T-helper 1 cell (primary cell): ENCODE measurements around the gene FFAR2.
"Not testable (repeated sequence)": the region's sequence is repeated elsewhere in the genome, so short reads cannot be mapped to it uniquely, and the experiment has no call there.

Source experiments
- DNase-seq, 5 donors: peaks; one replicate each; pipeline ENCODE4 v3.0.0-alpha.2; 2012 to 2020
- total RNA-seq, 4 donors: gene quantifications; one replicate each; lab custom pipeline; 2026; lab: John Stamatoyannopoulos, UW

FFAR2 gene
- total RNA-seq: 0 to 0.12 (median 0) reads per million in 4 donors

- DNase-seq: no peak
Observed at GRCh38 chr19:35447606-35448469, at the start of gene FFAR2. TSS of gene FFAR2 (plus strand) at chr19:35448257. CDS start at chr19:35449715, 1,458 bp downstream.

DNA sequence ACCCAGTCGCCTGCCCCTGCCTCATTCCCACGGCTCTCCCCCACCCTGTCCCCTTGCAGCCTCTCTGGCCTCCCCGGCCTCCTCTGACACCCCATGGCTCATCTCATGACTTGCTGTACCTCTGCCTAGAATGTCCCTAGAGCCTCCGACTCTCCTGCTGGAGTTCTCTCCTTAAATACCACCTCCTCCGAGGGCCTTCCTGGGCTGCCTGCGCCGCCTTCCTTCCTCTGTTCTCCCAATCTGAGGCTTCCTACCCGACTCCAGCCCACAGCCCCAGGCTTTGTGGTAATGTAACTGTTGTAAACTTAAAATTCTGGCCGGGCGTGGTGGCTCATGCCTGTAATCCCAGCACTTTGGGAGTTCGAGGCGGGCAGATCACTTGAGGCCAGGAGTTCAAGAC is 49.5 kb upstream of the FFAR2 start:
- no peak for DNase-seq

DNA sequence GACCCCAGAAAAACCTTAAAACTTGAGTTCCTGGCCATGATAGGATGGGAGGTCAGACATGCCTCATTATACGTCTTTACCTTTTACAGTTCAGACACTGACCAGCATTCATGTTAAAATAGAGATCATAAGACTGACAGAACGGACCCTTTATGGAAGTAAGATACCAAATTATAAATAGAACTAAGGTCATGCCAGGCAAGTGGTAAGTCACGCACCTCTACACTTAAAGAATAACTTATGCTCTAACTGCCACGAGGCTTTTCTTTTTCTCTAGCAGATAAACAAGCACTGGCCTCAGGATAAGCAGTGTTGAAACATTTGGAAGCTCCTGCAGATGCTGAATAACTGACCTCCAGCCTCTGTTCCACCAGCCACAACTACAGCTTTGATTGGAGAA is 48.8 kb upstream of the FFAR2 start:
- DNase-seq: no peak

- DNase-seq: no peak
Observed at GRCh38 chr19:35399948-35400772, 47.9 kb upstream of the FFAR2 start.

GRCh38 chr19:35400773-35401100 is 47.3 kb upstream of the FFAR2 start:
- DNase-seq: no peak

- DNase-seq: not testable (repeated sequence)
Observed at GRCh38 chr19:35401416-35401815, 46.6 kb upstream of the FFAR2 start.

DNA sequence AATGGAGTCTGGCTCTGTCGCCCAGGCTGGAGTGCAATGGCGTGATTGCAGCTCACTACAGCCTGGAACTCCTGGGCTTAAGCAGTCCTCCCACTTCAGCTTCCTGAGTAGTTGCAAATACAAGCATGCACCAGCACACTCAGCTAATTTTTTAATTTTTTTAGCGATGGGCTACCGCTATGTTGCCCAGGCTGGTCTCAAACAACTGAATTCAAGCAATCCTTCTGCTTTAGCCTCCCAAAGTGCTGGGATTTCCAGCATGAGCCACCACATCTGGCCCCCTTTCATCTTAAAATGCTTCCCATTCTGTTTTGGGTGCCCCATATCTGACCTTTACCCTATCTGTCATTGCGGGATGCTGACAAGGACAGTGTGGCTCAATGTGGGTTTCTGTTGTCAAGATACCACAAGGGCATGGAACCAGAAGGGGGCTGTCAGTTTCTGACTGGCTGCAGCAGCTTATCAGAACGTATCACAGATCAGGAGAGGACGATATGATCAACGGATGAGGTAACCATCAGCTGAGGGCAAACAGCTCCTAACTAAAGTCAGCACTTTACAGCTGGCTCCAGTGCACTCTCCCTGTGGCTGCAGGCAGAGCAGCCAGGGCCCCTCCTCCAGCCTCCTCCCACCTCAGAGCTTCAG is 44.8 kb upstream of the FFAR2 start:
- DNase-seq: no peak

- peak in 1 of 5 donors; percentile 43 for DNase-seq
Observed at GRCh38 chr19:35404879-35405622, 43.0 kb upstream of the FFAR2 start.

- no peak for DNase-seq
Observed at GRCh38 chr19:35407619-35408018, 40.4 kb upstream of the FFAR2 start.

DNA sequence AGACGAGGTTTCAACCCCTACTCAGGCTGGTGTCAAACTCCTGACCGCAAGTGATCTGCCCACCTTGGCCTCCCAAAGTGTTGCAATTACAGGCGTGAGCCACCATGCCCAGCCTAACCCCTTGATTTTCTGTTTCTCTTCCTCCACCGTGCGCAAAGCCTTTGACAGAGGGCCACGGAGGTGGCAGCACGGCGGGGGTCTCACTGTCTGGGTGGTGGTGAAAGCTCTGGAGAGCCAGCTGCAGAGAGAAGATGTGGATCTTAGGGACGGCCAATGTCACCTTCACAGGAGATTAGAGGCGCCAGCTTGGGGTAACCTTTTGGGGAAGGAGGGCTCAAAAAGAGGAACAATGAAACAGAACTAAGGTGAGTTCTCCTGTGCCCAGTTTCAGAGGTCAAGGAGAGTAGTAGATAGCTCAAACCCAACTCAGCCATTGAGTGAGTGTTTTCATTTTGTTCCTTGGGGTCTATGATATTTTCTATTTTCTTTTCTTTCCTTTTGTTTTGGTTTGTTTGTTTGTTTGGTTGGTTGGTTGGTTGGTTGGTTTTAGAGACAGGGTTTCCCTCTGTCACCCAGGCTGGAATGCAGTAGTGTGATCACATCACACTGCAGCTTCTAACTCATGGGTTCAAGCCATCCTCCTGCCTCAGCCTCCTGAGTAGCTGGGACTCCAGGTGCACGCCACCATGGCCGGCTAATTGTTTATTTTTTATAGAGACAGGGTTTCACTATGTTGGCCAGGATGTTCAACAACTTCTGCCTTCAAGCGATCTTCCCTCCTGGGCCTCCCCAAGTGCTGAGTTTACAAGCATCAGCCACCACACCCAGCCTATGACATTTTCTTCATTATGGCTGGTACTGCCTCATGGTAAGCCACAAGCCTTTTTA is 39.5 kb upstream of the FFAR2 start:
- no peak for DNase-seq

DNA sequence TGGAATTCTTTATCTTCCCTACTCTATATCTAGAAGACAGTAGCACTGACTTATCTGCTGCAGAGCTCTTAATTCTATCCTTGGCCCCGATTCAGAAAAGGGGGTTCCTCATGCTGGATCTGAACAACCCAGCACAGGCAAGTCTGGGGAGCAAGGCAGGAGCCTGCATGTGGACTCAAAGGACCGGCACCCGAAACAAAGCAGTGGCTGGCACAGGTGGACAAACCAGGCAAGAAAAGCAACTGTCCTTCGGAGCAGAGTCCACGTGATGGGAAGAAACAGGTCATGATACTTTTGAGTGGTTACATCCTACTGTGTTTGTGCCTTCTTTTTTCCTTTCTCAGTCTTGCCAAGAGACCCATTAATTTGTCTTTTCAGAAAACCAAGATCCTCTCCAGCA is 38.9 kb upstream of the FFAR2 start:
- DNase-seq: no peak

- DNase-seq: no peak
Observed at GRCh38 chr19:35410487-35410886, 37.6 kb upstream of the FFAR2 start.

DNA sequence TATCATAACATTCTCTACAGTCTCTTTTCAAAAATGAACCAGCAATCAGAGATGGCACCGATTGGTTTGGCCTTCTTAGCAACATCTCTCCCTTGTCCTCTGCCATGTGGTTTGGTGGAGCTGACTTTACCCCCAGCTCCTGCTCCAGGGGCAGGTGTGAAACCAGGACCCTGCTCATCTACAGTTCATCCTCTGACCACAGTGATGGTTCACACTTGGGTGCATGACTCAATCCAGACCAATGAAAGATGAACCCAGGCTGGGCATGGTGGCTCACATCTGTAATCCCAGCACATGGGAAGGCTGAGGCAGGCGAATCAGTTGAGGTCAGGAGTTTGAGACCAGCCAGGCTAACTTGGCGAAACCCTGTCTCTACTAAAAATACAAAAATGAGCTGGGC is 33.6 kb upstream of the FFAR2 start:
- no peak for DNase-seq

GRCh38 chr19:35416331-35416730 is 31.7 kb upstream of the FFAR2 start:
- no peak for DNase-seq

DNA sequence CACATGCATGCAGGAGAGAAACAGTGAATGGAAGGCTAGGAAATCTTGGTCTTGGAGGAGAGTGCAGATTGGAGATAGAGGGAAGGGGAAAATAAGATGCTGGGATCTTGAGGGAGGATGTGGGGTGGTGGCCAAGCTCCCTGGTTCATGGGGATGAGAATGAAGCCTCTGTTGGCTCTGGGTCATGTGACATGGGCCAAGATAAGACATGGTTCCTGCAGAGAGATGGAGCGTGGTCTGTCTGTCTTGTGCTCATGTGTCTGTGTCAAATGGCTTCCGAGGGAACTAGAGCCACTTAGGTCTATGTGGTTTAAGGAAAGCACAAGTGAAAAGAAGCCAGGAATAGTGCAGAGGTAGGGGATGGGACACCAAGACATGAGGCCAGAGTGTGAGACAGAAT is 30.8 kb upstream of the FFAR2 start:
- DNase-seq: no peak

DNA sequence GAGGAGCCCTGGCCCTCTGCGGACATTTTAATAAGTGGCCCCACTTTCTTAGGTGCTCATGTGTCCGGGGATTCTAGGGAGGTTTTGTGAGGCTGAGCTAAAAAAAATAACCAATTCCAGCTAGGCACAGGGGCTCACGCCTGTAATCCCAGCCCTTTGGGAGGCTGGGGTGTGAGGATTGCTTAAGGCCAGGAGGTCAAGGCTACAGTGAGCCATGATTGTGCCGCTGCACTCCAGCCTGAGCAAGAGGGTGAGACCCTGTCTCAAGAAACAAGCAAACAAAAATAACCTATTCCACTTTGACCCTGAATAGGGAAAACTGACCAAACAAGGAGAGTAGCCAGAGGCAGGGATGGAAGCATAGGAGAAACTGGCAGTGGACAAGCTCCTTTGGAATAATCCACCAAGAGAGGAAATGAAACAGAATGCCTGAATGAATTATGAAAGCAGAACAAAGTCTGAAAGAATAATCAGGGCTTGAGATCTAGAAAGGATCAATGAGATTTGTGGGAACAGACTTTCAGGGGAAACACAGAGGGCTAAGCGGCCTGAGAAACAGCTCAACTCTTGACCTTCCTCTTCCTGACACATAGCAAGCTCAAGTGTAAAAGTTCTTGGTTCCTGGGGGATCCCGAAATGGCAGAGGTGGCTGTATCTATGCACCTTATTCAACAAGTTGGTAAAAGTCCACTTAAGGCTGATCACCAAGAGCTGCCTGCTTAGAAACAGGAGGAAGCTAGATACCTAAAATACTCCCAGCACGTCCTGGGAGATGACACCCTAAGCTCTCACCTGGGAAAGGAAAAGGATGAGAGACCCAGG is 30.1 kb upstream of the FFAR2 start:
- no peak for DNase-seq

DNA sequence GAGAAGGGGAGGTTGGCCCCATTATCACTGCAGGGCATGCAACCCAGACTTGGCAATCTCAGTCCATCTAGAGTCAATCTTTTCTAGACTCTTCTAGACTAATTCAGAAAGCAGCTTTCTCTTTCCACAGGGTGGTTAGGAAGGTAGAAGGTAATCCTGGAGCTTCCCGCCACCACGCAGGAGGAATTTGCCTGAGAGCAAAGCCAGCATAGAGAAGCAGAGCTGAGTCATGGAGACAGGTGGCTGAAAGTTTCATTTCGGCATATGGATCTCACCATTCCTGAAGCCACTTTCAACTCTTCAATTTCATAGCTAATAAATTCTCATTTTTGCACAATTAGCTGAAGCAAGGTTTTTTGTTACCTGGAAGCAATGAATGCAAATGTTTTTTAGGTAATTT is 29.0 kb upstream of the FFAR2 start:
- no peak for DNase-seq

DNA sequence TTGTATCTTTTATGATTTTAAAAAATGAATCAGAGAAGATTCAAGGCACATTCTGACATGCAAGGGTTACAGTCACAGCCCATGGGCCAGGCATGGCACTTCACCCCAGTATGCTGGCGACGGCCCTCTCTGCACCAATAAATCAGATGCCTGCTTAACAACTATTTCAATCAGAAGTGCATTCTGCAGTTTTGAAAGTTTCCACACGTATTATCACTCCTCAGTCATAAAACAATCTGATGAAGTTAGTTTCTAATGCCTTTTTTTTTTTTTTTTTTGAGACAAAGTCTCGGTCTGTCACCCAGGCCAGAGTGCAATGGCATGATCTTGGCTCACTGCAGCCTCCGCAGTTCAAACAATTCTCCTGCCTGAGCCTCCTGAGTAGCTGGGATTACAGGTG is 28.3 kb upstream of the FFAR2 start:
- DNase-seq: no peak

DNA sequence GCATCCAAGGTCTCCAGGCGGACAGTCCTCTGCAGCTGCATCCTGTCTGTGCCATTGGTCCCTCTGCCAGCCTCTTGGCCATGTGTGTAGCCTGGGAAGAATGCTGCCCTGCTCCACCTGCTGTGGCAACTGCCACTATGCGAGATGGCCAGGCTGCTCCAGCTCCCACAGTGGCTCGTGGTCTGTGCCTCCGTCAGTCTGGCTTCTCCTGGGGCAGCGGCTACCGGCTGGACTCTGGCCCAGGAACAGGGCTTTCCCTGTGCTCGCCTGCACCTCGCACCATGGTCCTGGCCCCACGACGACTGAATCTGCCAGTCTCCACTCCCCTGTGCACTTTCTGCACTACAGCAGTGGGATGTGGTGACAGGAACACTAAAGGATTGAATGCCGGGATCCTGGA is 26.7 kb upstream of the FFAR2 start:
- DNase-seq: no peak

DNA sequence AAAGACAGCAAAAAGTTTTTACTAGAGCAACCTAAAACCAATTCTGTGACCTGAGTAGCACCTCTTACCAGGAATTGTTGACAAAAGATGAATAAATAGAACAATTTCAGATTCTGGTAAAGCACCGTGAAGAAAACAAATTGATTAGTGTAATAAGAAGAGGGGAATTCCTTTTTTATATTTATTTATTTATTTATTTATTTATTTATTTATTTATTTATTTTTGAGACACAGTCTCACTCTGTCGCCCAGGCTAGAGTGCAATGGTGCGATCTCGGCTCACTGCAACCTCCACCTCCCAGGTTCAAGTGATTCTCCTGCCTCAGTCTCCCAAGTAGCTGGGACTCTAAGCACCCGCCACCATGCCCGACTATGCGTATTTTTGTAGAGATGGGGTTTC is 24.7 kb upstream of the FFAR2 start:
- not testable (repeated sequence) for DNase-seq

GRCh38 chr19:35425682-35426081 is 22.4 kb upstream of the FFAR2 start:
- no peak for DNase-seq
